Measurements from ENCODE around the gene PALM.
"Not testable (repeated sequence)": the region's sequence is repeated elsewhere in the genome, so short reads cannot be mapped to it uniquely, and the experiment has no call there.

Gene PALM

GRCh38 chr19:708154-709143, at the start of gene PALM:
Gene PALM, plus strand, starts transcription at chr19:708935. Its CDS starts 212 bp downstream, at chr19:709147.
- peak; percentile 72 for DNase-seq (ENCODE audit: low spot score)

GRCh38 chr19:660793-661426, 47.8 kb upstream of the PALM start:
- peak; percentile 69 for DNase-seq (ENCODE audit: low spot score)

GRCh38 chr19:661427-662196, 47.1 kb upstream of the PALM start:
- DNase-seq (ENCODE audit: low spot score), result peak; percentile 71

- peak; percentile 85 for DNase-seq (ENCODE audit: low spot score)
Measured at GRCh38 chr19:662207-662961, 46.4 kb upstream of the PALM start.

GRCh38 chr19:662962-663681, 45.6 kb upstream of the PALM start, which contains the start of gene RNF126:
Gene RNF126, minus strand, starts transcription at chr19:663214. Its CDS starts 93 bp downstream, at chr19:663121.
- peak; percentile 98 for DNase-seq (ENCODE audit: low spot score)

GRCh38 chr19:663682-664117, 45.0 kb upstream of the PALM start:
- no peak for DNase-seq (ENCODE audit: low spot score)

- peak; percentile 99 for DNase-seq (ENCODE audit: low spot score)
Measured at GRCh38 chr19:664913-665443, 43.8 kb upstream of the PALM start.

- DNase-seq (ENCODE audit: low spot score), result not testable (repeated sequence)
Measured at GRCh38 chr19:666985-667573, 41.7 kb upstream of the PALM start.

- not testable (repeated sequence) for DNase-seq (ENCODE audit: low spot score)
Measured at GRCh38 chr19:668675-669434, 39.9 kb upstream of the PALM start.

GRCh38 chr19:670609-671075, 38.1 kb upstream of the PALM start:
- no peak for DNase-seq (ENCODE audit: low spot score)

- DNase-seq (ENCODE audit: low spot score), result peak; percentile 27
Measured at GRCh38 chr19:674282-675151, 34.2 kb upstream of the PALM start.

- peak; percentile 55 for DNase-seq (ENCODE audit: low spot score)
Measured at GRCh38 chr19:676007-676338, 32.8 kb upstream of the PALM start.

- peak; percentile 74 for DNase-seq (ENCODE audit: low spot score)
Measured at GRCh38 chr19:676339-677105, 32.2 kb upstream of the PALM start, which contains the start of gene FSTL3. Gene FSTL3, plus strand, starts transcription at chr19:676392. Its CDS starts 32 bp downstream, at chr19:676424.

- DNase-seq (ENCODE audit: low spot score), result peak; percentile 84
Measured at GRCh38 chr19:677201-677600, 31.5 kb upstream of the PALM start.

GRCh38 chr19:677601-678436, 30.9 kb upstream of the PALM start:
- peak; percentile 21 for DNase-seq (ENCODE audit: low spot score)

- peak; percentile 13 for DNase-seq (ENCODE audit: low spot score)
Measured at GRCh38 chr19:678791-679388, 29.8 kb upstream of the PALM start.
